ENCODE results near the gene LRFN5.
"Not testable (repeated sequence)": the region's sequence is repeated elsewhere in the genome, so short reads cannot be mapped to it uniquely, and the experiment has no call there.

The LRFN5 gene

DNA sequence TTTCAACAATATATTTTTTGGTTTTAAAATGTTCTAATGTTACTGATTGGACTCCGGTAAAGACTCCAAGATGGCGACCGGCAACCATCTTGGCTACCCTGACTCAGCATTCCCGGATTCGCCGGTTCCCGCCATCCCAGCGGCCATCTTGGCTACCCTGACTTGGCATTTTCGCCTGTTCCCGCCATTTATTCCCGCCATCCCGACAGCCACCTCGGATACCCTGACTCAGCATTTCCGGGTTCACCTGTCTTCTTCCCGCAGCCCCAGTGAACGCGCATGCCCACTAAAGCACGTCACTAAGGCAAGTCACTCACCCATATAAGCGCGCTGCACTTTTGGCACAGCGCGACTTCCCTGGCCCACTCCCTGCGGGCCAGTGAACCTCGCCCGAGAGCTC is 9.0 kb upstream of the LRFN5 start:
- peak; percentile 3 for DNase-seq
- TF ChIP-seq, protein P1, sequence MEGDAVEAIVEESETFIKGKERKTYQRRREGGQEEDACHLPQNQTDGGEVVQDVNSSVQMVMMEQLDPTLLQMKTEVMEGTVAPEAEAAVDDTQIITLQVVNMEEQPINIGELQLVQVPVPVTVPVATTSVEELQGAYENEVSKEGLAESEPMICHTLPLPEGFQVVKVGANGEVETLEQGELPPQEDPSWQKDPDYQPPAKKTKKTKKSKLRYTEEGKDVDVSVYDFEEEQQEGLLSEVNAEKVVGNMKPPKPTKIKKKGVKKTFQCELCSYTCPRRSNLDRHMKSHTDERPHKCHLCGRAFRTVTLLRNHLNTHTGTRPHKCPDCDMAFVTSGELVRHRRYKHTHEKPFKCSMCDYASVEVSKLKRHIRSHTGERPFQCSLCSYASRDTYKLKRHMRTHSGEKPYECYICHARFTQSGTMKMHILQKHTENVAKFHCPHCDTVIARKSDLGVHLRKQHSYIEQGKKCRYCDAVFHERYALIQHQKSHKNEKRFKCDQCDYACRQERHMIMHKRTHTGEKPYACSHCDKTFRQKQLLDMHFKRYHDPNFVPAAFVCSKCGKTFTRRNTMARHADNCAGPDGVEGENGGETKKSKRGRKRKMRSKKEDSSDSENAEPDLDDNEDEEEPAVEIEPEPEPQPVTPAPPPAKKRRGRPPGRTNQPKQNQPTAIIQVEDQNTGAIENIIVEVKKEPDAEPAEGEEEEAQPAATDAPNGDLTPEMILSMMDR (IDR thresholded peaks at IDR 0.05; ENCODE audit: low read depth, low read length): no peak
- H3K4me3 ChIP-seq (ENCODE audit: low read depth, low read length): no peak overlapping the region
- H3K36me3 ChIP-seq: no peaks in the 10 kb centered on the region
- H3K27me3 ChIP-seq: no peaks in the 10 kb centered on the region
- H3K4me1 ChIP-seq: no peaks in the 10 kb centered on the region
- no peaks in the 10 kb centered on the region for H3K9me3 ChIP-seq

DNA sequence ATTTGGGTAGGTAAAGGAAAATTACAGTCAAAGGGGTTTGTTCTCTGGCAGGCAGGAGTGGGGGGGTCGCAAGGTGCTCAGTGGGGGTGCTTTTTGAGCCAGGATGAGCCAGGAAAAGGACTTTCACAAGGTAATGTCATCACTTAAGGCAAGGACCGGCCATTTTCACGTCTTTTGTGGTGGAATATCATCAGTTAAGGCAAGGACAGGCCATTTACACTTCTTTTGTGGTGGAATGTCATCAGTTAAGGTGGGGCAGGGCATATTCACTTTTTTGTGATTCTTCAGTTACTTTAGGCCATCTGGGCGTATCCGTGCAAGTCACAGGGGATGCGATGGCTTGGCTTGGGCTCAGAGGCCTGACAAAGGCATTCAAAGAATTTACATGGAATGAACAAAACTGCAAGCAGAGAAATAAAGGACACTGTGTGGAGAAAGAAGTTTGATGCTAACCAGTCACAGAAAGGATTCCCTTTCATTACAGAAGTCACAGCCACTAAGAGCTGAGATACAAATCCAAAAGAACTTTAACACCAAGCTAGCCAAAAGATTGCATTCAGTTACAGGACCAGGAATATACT is 6.8 kb upstream of the LRFN5 start:
- H3K9me3 ChIP-seq; H3K4me3 ChIP-seq (ENCODE audit: low read depth, low read length); H3K27me3 ChIP-seq; H3K4me1 ChIP-seq; H3K36me3 ChIP-seq; DNase-seq: not testable (repeated sequence)

DNA sequence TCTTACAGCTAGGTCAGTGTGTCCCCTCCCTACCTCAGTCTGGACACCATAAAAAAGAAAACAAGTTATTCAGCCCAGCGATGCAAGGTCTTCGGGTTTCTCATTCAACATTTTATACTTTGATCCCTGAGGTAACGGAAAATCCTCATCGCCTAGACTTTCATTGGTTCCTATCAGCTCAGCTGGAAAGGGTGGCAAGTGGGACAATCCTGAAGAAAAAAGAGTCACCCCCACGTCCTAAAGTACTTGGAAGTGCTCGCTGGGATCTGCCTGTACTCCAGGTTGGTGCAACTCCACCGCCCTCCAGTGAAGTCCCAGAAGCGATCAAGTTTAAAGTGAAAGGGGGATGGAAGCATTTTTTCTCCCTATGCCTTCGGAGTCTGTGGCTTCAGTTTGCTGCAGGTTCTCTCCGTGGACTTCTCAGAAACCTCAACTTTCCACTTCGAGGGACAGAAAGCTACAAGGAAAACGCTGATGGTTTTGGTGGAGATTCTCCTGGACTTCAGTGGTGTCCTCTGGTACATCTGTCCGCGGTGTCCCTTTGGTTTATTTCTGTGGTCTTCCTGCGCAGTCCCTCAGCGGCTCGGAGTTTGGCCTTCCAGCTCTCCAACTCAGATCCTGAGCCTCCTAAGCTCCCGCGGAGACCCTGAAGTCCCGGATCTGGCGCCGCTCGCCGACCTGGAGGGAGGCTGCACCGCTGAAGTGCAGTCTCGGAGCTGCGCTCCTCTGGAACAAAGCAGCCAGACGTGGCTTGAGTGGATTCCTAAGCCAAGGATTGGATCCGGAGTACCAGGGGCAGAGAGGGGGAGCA is 1.8 kb upstream of the LRFN5 start:
- Histone ChIP-seq H3K36me3 (no peaks in the 10 kb centered on the region), H3K9me3 (no peaks in the 10 kb centered on the region; the same call in 1 of the 2 replicates), H3K4me3 (ENCODE audit: low read depth, low read length) (no peak overlapping the region), H3K27me3 (peaks cover 57% of the 10 kb centered on the region), H3K4me1 (no peaks in the 10 kb centered on the region)
- TF ChIP-seq, protein P1 (IDR thresholded peaks at IDR 0.05; ENCODE audit: low read depth, low read length): no peak
- peak; percentile 4 for DNase-seq

DNA sequence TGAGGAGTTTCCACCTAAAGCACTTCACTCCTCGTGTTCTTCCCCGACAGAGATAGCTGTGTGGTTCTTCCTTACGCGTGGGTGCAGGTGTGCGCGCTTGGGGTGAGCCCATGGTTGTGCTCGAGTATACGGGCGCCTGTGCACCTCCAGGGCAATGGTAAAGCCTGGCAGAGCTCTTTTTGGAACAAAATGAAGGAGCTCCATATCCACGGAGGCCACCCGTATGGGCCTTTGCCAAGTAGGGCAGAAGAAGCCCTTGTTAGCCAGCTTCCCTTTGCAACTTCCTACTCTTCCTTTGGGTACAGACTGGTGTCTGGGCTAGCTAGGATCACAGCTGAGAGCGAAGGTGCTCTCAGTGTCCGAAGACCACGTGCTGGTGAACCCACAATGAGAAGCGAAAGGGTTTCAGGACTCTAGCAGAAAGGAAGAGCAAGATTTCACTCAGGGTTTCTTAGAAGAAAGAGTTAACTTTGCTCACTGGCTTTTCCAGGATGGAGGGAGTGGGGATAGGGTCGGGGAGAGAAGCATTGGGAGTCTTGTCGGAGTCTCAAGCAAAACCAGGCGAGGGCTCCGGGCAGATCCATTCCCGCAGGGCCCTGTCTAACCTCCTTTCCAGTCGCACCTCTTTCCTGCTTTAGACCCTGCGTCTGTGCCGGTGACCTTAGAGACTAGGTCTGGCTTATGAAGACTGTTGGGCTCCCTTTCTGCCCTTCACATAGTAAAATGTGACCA is 960 bp upstream of the LRFN5 start:
- Histone ChIP-seq H3K36me3 (no peaks in the 10 kb centered on the region), H3K9me3 (no peaks in the 10 kb centered on the region; the same call in 1 of the 2 replicates), H3K27me3 (peaks cover 61% of the 10 kb centered on the region), H3K4me1 (no peaks in the 10 kb centered on the region), H3K4me3 (ENCODE audit: low read depth, low read length) (no peak overlapping the region)
- TF ChIP-seq, protein P1 (IDR thresholded peaks at IDR 0.05; ENCODE audit: low read depth, low read length): no peak
- DNase-seq: no peak

DNA sequence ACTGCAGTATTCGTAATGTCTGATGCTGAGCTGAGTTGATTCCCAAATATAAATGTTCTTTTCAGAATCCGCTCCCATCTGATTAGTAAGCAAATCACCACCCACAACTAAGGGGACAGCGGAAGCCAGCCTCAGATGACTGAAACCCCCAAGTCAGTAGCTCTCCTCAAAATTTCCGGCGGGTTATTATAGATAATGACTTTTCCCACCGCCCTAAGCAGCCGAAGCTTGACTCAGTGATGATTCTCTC is 469 bp upstream of the LRFN5 start:
- Histone ChIP-seq H3K36me3 (no peaks in the 10 kb centered on the region), H3K4me1 (no peaks in the 10 kb centered on the region), H3K9me3 (no peaks in the 10 kb centered on the region; the same call in 1 of the 2 replicates), H3K4me3 (ENCODE audit: low read depth, low read length) (peak overlapping the region; percentile 12; the same call in 1 of the 2 replicates), H3K27me3 (peaks cover 61% of the 10 kb centered on the region)
- TF ChIP-seq, protein P1 (IDR thresholded peaks at IDR 0.05; ENCODE audit: low read depth, low read length): no peak
- DNase-seq: no peak

DNA sequence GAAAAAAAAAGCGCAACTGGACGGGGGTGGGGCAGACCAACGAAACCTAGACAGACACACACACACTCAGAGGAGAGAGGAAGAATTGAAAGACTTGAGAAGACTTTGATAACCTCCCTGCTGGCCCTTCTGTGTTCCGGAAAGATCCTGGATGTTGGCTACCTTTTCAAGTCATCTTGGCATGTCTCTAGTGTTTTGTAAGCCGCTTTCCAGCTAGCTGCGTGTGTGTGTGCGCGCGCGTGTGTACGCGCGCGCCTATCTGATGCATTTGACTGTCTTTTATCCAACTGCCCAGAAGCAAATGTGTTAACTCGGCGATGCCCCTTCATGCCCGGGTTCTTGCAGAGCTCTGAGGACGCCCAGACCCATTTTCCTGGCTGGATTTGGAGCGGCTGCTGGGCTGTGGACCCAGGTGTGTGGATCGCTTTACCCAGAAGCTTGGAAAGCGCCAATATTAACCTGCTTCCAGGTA is 664 bp downstream of the LRFN5 start:
- Histone ChIP-seq H3K4me3 (ENCODE audit: low read depth, low read length) (0 out of 2 replicates have a peak overlapping the region, but pooled peaks have one; percentile 9), H3K36me3 (no peaks in the 10 kb centered on the region), H3K27me3 (peaks cover 61% of the 10 kb centered on the region), H3K4me1 (no peaks in the 10 kb centered on the region), H3K9me3 (no peaks in the 10 kb centered on the region; the same call in 1 of the 2 replicates)
- no peak for DNase-seq
- TF ChIP-seq, protein P1 (IDR thresholded peaks at IDR 0.05; ENCODE audit: low read depth, low read length): no peak
